Activated naive CD8-positive, alpha-beta T cell treated with anti-CD3 and anti-CD28 coated beads, Interleukin-2, amount 50 U/mL, for 24 hours (primary cell): ENCODE measurements around the gene APPL2.

Experiments used
- ATAC-seq: fragments of 150-1000 bp; cut with Tn5 transposase; one replicate; pipeline ENCODE4 v1.10.0; 2021
- DNase-seq: peaks from one replicate; pipeline ENCODE4 v3.0.0; 2021
- H3K27ac Mint-ChIP-seq: one replicate; pipeline ENCODE4 v1.8.0; 2021; ENCODE audit warnings: mild to moderate bottlenecking, mixed read lengths
- H3K27me3 Mint-ChIP-seq: one replicate; pipeline ENCODE4 v1.8.0; 2021; ENCODE audit warnings: mixed read lengths
- H3K36me3 Mint-ChIP-seq: one replicate; pipeline ENCODE4 v1.8.0; 2021; ENCODE audit warnings: low read depth, mixed read lengths
- H3K4me1 Mint-ChIP-seq: one replicate; pipeline ENCODE4 v1.8.0; 2021; ENCODE audit warnings: mixed read lengths
- H3K4me3 Mint-ChIP-seq: one replicate; pipeline ENCODE4 v1.8.0; 2021; ENCODE audit warnings: mild to moderate bottlenecking, moderate library complexity, mixed read lengths
- H3K9me3 Mint-ChIP-seq: one replicate; pipeline ENCODE4 v1.8.0; 2021; ENCODE audit warnings: mixed read lengths

APPL2 gene

GRCh38 chr12:105171691-105172436 is 64.1 kb downstream of the APPL2 start:
- Mint-ChIP-seq H3K27ac (peak overlapping the region; percentile 40), H3K4me3 (no peak overlapping the region), H3K4me1 (peaks cover 2% of the 10 kb centered on the region), H3K36me3 (peaks cover 23% of the 10 kb centered on the region), H3K9me3 (no peaks in the 10 kb centered on the region), H3K27me3 (no peaks in the 10 kb centered on the region)
- ATAC-seq (no peak), DNase-seq (no peak)

- no peaks in the 10 kb centered on the region for H3K4me1 Mint-ChIP-seq
- DNase-seq (no peak), ATAC-seq (no peak)
- no peaks in the 10 kb centered on the region for H3K9me3 Mint-ChIP-seq
- H3K27me3 Mint-ChIP-seq, result no peaks in the 10 kb centered on the region
- peaks cover 18% of the 10 kb centered on the region for H3K36me3 Mint-ChIP-seq
- no peak overlapping the region for H3K27ac Mint-ChIP-seq
- H3K4me3 Mint-ChIP-seq, result no peak overlapping the region
These were observed 65.8 kb downstream of the APPL2 start for GRCh38 chr12:105170139-105170538.

GRCh38 chr12:105168006-105168405 is 68.0 kb downstream of the APPL2 start:
- Mint-ChIP-seq H3K27me3 (no peaks in the 10 kb centered on the region), H3K4me3 (no peak overlapping the region), H3K9me3 (no peaks in the 10 kb centered on the region), H3K36me3 (peaks cover 21% of the 10 kb centered on the region), H3K4me1 (no peaks in the 10 kb centered on the region), H3K27ac (no peak overlapping the region)
- ATAC-seq, result no peak
- DNase-seq, result no peak

- Mint-ChIP-seq H3K4me3 (no peak overlapping the region), H3K4me1 (no peaks in the 10 kb centered on the region), H3K27me3 (no peaks in the 10 kb centered on the region), H3K9me3 (no peaks in the 10 kb centered on the region), H3K27ac (no peak overlapping the region), H3K36me3 (peaks cover 21% of the 10 kb centered on the region)
- no peak for ATAC-seq
- DNase-seq, result no peak
These were observed 68.6 kb downstream of the APPL2 start for GRCh38 chr12:105167346-105167745.

- H3K4me3 Mint-ChIP-seq, result no peak overlapping the region
- H3K27me3 Mint-ChIP-seq, result no peaks in the 10 kb centered on the region
- peaks cover 25% of the 10 kb centered on the region for H3K36me3 Mint-ChIP-seq
- no peak overlapping the region for H3K27ac Mint-ChIP-seq
- no peaks in the 10 kb centered on the region for H3K9me3 Mint-ChIP-seq
- H3K4me1 Mint-ChIP-seq, result no peaks in the 10 kb centered on the region
- no peak for ATAC-seq
- no peak for DNase-seq
These were observed 69.2 kb downstream of the APPL2 start for GRCh38 chr12:105166736-105167135.

GRCh38 chr12:105164068-105164467 is 71.9 kb downstream of the APPL2 start:
- DNase-seq (no peak), ATAC-seq (no peak)
- Mint-ChIP-seq H3K4me1 (peaks cover 3% of the 10 kb centered on the region), H3K27ac (no peak overlapping the region), H3K4me3 (no peak overlapping the region), H3K9me3 (no peaks in the 10 kb centered on the region), H3K36me3 (peaks cover 37% of the 10 kb centered on the region), H3K27me3 (no peaks in the 10 kb centered on the region)

- no peak overlapping the region for H3K4me3 Mint-ChIP-seq
- no peak for DNase-seq
- H3K4me1 Mint-ChIP-seq, result peaks cover 3% of the 10 kb centered on the region
- peaks cover 37% of the 10 kb centered on the region for H3K36me3 Mint-ChIP-seq
- H3K27me3 Mint-ChIP-seq, result no peaks in the 10 kb centered on the region
- no peak for ATAC-seq
- no peaks in the 10 kb centered on the region for H3K9me3 Mint-ChIP-seq
- H3K27ac Mint-ChIP-seq, result no peak overlapping the region
These were observed 73.8 kb downstream of the APPL2 start for GRCh38 chr12:105162174-105162573.

- no peak overlapping the region for H3K27ac Mint-ChIP-seq
- DNase-seq, result no peak
- peaks cover 3% of the 10 kb centered on the region for H3K4me1 Mint-ChIP-seq
- H3K9me3 Mint-ChIP-seq, result no peaks in the 10 kb centered on the region
- no peak overlapping the region for H3K4me3 Mint-ChIP-seq
- peaks cover 39% of the 10 kb centered on the region for H3K36me3 Mint-ChIP-seq
- H3K27me3 Mint-ChIP-seq, result no peaks in the 10 kb centered on the region
- no peak for ATAC-seq
These were observed 77.1 kb downstream of the APPL2 start for GRCh38 chr12:105158876-105159275.

- H3K4me1 Mint-ChIP-seq, result peaks cover 3% of the 10 kb centered on the region
- H3K9me3 Mint-ChIP-seq, result no peaks in the 10 kb centered on the region
- ATAC-seq (no peak), DNase-seq (no peak)
- no peak overlapping the region for H3K27ac Mint-ChIP-seq
- no peaks in the 10 kb centered on the region for H3K27me3 Mint-ChIP-seq
- H3K4me3 Mint-ChIP-seq, result no peak overlapping the region
- H3K36me3 Mint-ChIP-seq, result peaks cover 32% of the 10 kb centered on the region
These were observed 78.4 kb downstream of the APPL2 start for GRCh38 chr12:105157606-105158005.

GRCh38 chr12:105156260-105156659 is 79.7 kb downstream of the APPL2 start:
- Mint-ChIP-seq H3K27me3 (no peaks in the 10 kb centered on the region), H3K4me1 (peaks cover 3% of the 10 kb centered on the region), H3K4me3 (no peak overlapping the region), H3K36me3 (peaks cover 27% of the 10 kb centered on the region), H3K9me3 (no peaks in the 10 kb centered on the region), H3K27ac (no peak overlapping the region)
- DNase-seq, result no peak
- no peak for ATAC-seq

- Mint-ChIP-seq H3K4me1 (no peaks in the 10 kb centered on the region), H3K4me3 (no peak overlapping the region), H3K27me3 (no peaks in the 10 kb centered on the region), H3K36me3 (peaks cover 35% of the 10 kb centered on the region), H3K27ac (no peak overlapping the region), H3K9me3 (no peaks in the 10 kb centered on the region)
- ATAC-seq, result no peak
- DNase-seq, result no peak
These were observed 93.7 kb downstream of the APPL2 start for GRCh38 chr12:105142259-105142658.

GRCh38 chr12:105141320-105141922 is 94.6 kb downstream of the APPL2 start:
- ATAC-seq (no peak), DNase-seq (no peak)
- Mint-ChIP-seq H3K4me3 (no peak overlapping the region), H3K4me1 (no peaks in the 10 kb centered on the region), H3K9me3 (no peaks in the 10 kb centered on the region), H3K36me3 (peaks cover 32% of the 10 kb centered on the region), H3K27ac (no peak overlapping the region), H3K27me3 (no peaks in the 10 kb centered on the region)

- Mint-ChIP-seq H3K27me3 (no peaks in the 10 kb centered on the region), H3K9me3 (no peaks in the 10 kb centered on the region), H3K27ac (no peak overlapping the region), H3K4me1 (no peaks in the 10 kb centered on the region), H3K4me3 (no peak overlapping the region), H3K36me3 (peaks cover 38% of the 10 kb centered on the region)
- ATAC-seq (no peak), DNase-seq (no peak)
These were observed 97.7 kb downstream of the APPL2 start for GRCh38 chr12:105138248-105138647.
